ENCODE data around the gene SYT9.
"Not testable (repeated sequence)": the region's sequence is repeated elsewhere in the genome, so short reads cannot be mapped to it uniquely, and the experiment has no call there.

Gene SYT9

GRCh38 chr11:7512525-7513233 lies 261.0 kb downstream of the SYT9 start:
- DNase-seq (ENCODE audit: insufficient read length, low spot score) (peak; percentile 52), FAIRE-seq (peak; percentile 94)
- TF ChIP-seq PAX5 (IDR thresholded peaks at IDR 0.05; ENCODE audit: insufficient read depth, low read length, severe bottlenecking) (peak; percentile 22), POLR2AphosphoS5 (IDR thresholded peaks at IDR 0.05; ENCODE audit: low read depth, low read length) (peak; percentile 28; the same call in 1 of the 2 replicates), POU2F2 (IDR thresholded peaks at IDR 0.05; ENCODE audit: low read depth, low read length) (peak; percentile 36; the same call in 1 of the 2 replicates), TAF1 (IDR thresholded peaks at IDR 0.05; ENCODE audit: low read depth, low read length) (no peak; the same call in 1 of the 2 replicates), SPI1 (IDR thresholded peaks at IDR 0.05; ENCODE audit: low read depth, low read length) (peak; percentile 99), POLR2A (IDR thresholded peaks at IDR 0.05; ENCODE audit: low read depth, low read length) (peak; percentile 68; the same call in 1 of the 2 replicates)

- DNase-seq (ENCODE audit: insufficient read length, low spot score) (peak; percentile 86), FAIRE-seq (peak; percentile 92)
- peak; percentile 53 for TF ChIP-seq POLR2A (IDR thresholded peaks at IDR 0.05; ENCODE audit: low read depth, low read length)
- peak; percentile 59; the same call in 1 of the 2 replicates for TF ChIP-seq POU2F2 (IDR thresholded peaks at IDR 0.05; ENCODE audit: low read depth, low read length)
- peak; percentile 42; the same call in 1 of the 2 replicates for TF ChIP-seq TAF1 (IDR thresholded peaks at IDR 0.05; ENCODE audit: low read depth, low read length)
- no peak for TF ChIP-seq SPI1 (IDR thresholded peaks at IDR 0.05; ENCODE audit: low read depth, low read length)
- no peak for TF ChIP-seq PAX5 (IDR thresholded peaks at IDR 0.05; ENCODE audit: insufficient read depth, low read length, severe bottlenecking)
- TF ChIP-seq POLR2AphosphoS5 (IDR thresholded peaks at IDR 0.05; ENCODE audit: low read depth, low read length) = peak; percentile 56; the same call in 1 of the 2 replicates
These were observed 261.8 kb downstream of the SYT9 start, which contains the start of gene PPFIBP2 for GRCh38 chr11:7513234-7514098. Gene PPFIBP2, plus strand, starts transcription at chr11:7513999. Its CDS starts 35,477 bp downstream, at chr11:7549476.

- peak; percentile 18 for DNase-seq (ENCODE audit: insufficient read length, low spot score)
These were observed 262.4 kb downstream of the SYT9 start for GRCh38 chr11:7514099-7514591.

GRCh38 chr11:7515447-7515886 lies 263.8 kb downstream of the SYT9 start:
- DNase-seq (ENCODE audit: insufficient read length, low spot score) (no peak), FAIRE-seq (peak; percentile 69)
- TF ChIP-seq POU2F2 (IDR thresholded peaks at IDR 0.05; ENCODE audit: low read depth, low read length) = no peak
- TF ChIP-seq SPI1 (IDR thresholded peaks at IDR 0.05; ENCODE audit: low read depth, low read length) = no peak
- no peak for TF ChIP-seq POLR2AphosphoS5 (IDR thresholded peaks at IDR 0.05; ENCODE audit: low read depth, low read length)
- no peak for TF ChIP-seq TAF1 (IDR thresholded peaks at IDR 0.05; ENCODE audit: low read depth, low read length)
- no peak for TF ChIP-seq PAX5 (IDR thresholded peaks at IDR 0.05; ENCODE audit: insufficient read depth, low read length, severe bottlenecking)
- TF ChIP-seq POLR2A (IDR thresholded peaks at IDR 0.05; ENCODE audit: low read depth, low read length) = no peak

More at GRCh38 chr11:7514099-7514591, 262.4 kb downstream of the SYT9 start:
- TF ChIP-seq POLR2AphosphoS5 (IDR thresholded peaks at IDR 0.05; ENCODE audit: low read depth, low read length) = no peak
- TF ChIP-seq POU2F2 (IDR thresholded peaks at IDR 0.05; ENCODE audit: low read depth, low read length) = no peak
- no peak for TF ChIP-seq POLR2A (IDR thresholded peaks at IDR 0.05; ENCODE audit: low read depth, low read length)
- TF ChIP-seq SPI1 (IDR thresholded peaks at IDR 0.05; ENCODE audit: low read depth, low read length) = no peak
- no peak for TF ChIP-seq TAF1 (IDR thresholded peaks at IDR 0.05; ENCODE audit: low read depth, low read length)
- no peak for TF ChIP-seq PAX5 (IDR thresholded peaks at IDR 0.05; ENCODE audit: insufficient read depth, low read length, severe bottlenecking)
- FAIRE-seq = no peak

- TF ChIP-seq PAX5 (IDR thresholded peaks at IDR 0.05; ENCODE audit: insufficient read depth, low read length, severe bottlenecking) = no peak
- TF ChIP-seq POU2F2 (IDR thresholded peaks at IDR 0.05; ENCODE audit: low read depth, low read length) = no peak
- no peak for TF ChIP-seq POLR2A (IDR thresholded peaks at IDR 0.05; ENCODE audit: low read depth, low read length)
- TF ChIP-seq TAF1 (IDR thresholded peaks at IDR 0.05; ENCODE audit: low read depth, low read length) = no peak
- no peak for TF ChIP-seq POLR2AphosphoS5 (IDR thresholded peaks at IDR 0.05; ENCODE audit: low read depth, low read length)
- no peak for TF ChIP-seq SPI1 (IDR thresholded peaks at IDR 0.05; ENCODE audit: low read depth, low read length)
- no peak for FAIRE-seq
- no peak for DNase-seq (ENCODE audit: insufficient read length, low spot score)
These were observed 264.8 kb downstream of the SYT9 start for GRCh38 chr11:7516475-7516874.

GRCh38 chr11:7517743-7518142 lies 266.0 kb downstream of the SYT9 start:
- not testable (repeated sequence) for DNase-seq (ENCODE audit: insufficient read length, low spot score)

More at GRCh38 chr11:7517743-7518142, 266.0 kb downstream of the SYT9 start:
- not testable (repeated sequence) for FAIRE-seq
